ENCODE results near the gene FGF2.

Gene FGF2

DNA sequence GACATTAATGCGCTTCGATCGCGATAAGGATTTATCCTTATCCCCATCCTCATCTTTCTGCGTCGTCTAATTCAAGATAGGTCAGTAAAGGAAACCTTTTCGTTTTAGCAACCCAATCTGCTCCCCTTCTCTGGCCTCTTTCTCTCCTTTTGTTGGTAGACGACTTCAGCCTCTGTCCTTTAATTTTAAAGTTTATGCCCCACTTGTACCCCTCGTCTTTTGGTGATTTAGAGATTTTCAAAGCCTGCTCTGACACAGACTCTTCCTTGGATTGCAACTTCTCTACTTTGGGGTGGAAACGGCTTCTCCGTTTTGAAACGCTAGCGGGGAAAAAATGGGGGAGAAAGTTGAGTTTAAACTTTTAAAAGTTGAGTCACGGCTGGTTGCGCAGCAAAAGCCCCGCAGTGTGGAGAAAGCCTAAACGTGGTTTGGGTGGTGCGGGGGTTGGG lies 528 bp upstream of the FGF2 start:
- H3K4me3 ChIP-seq (ENCODE audit: low read depth, low read length): no peak overlapping the region
- no peak for TF ChIP-seq CTCF (IDR thresholded peaks at IDR 0.05; ENCODE audit: borderline replicate concordance, insufficient read depth, low read depth, low read length)

- TF ChIP-seq CTCF (IDR thresholded peaks at IDR 0.05; ENCODE audit: borderline replicate concordance, insufficient read depth, low read depth, low read length): 0 out of 2 replicates have a peak, but pooled peaks have one; percentile 11
- H3K4me3 ChIP-seq (ENCODE audit: low read depth, low read length): peak overlapping the region; percentile 96
Measured at GRCh38 chr4:122827258-122827878, 737 bp downstream of the FGF2 start.

DNA sequence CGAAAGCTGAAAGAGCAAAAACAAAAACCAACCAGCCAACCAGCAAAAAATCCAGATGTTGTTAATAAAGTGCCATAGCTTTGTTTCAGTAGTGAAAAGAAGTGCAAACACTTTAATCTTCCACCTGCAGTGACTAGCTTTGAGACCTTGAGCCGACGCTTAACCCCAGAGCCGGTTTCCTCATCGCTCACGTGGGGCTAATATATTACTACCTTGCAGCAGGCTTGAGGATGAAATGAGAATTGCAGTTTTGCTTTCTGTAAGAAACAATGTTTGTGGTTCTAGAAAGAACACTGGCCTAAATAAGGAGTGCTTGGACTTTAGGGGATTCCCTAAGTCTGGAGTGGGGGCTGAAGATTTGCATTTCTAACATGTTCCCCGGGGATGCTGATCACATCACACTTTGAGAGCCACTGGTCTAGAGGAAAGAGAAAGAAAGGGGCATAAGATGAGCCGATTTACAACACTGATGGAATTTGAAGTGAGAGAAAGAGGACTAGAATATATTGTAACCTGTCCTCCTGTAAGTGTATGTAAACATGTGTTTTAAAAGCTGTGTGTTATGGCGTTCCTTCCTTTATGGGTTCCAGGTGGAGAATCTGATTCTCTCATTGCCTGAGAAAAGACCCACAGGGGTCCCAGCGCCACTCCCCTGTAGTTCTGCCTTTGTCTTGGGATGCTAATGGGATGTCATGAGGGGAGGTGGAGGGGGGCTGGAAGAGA lies 1.4 kb downstream of the FGF2 start:
- 0 out of 2 replicates have a peak, but pooled peaks have one; percentile 16 for TF ChIP-seq CTCF (IDR thresholded peaks at IDR 0.05; ENCODE audit: borderline replicate concordance, insufficient read depth, low read depth, low read length)
- H3K4me3 ChIP-seq (ENCODE audit: low read depth, low read length): peak overlapping the region; percentile 96

DNA sequence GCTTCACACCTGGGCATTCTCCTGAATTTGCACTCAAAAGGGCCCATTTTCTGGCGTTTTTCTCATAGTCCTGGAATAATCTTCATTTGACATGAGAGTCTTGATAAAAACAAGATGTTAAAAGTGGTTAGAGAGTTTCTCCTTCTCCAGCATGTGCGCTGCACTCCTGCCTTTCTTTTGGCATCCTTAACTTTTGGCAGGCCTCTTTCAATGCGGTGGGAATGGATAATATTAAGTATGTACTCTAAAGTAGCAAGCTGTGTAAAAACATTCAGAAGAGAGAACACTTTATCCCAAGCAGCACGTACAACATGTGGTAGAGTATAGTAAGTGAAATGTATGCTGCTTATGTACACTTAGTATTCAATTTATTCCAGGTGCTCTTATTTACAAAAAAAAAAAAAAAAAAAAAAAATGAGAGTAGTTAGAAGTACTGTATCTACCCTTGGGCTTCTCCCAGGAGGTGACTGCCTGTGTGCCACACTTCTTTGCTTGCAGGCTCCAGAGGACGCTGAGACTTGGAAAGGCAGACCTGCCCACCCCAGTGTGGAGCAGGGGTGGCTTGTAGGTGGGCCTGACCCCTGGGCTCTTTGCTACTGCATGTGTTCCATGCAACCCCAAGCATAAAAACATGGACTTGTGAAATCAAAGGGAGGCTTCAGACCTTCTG lies 3.9 kb downstream of the FGF2 start:
- H3K4me3 ChIP-seq (ENCODE audit: low read depth, low read length): no peak overlapping the region
- no peak for TF ChIP-seq CTCF (IDR thresholded peaks at IDR 0.05; ENCODE audit: borderline replicate concordance, insufficient read depth, low read depth, low read length)

- H3K4me3 ChIP-seq (ENCODE audit: low read depth, low read length): no peak overlapping the region
- TF ChIP-seq CTCF (IDR thresholded peaks at IDR 0.05; ENCODE audit: borderline replicate concordance, insufficient read depth, low read depth, low read length): no peak
Measured at GRCh38 chr4:122831515-122832196, 5.0 kb downstream of the FGF2 start.

GRCh38 chr4:122832732-122833131 lies 6.1 kb downstream of the FGF2 start:
- no peak for TF ChIP-seq CTCF (IDR thresholded peaks at IDR 0.05; ENCODE audit: borderline replicate concordance, insufficient read depth, low read depth, low read length)
- no peak overlapping the region for H3K4me3 ChIP-seq (ENCODE audit: low read depth, low read length)
